ENCODE measurements around the gene SLC25A42. TPM values are rescaled to one million over a fixed set of nuclear protein-coding genes. Genes with fewer than 3 reads are reported as not detected.

Gene SLC25A42
- total RNA-seq, 1 donor from 2014 or later = 14.2 TPM

- H3K27ac Mint-ChIP-seq (ENCODE audit: unreplicated experiment) = no peak overlapping the region
- no peak overlapping the region for H3K4me3 Mint-ChIP-seq (ENCODE audit: unreplicated experiment)
- no peak for TF ChIP-seq CTCF (IDR thresholded peaks at IDR 0.05; ENCODE audit: partially characterized antibody, unreplicated experiment)
- no peaks in the 10 kb centered on the region for H3K4me1 Mint-ChIP-seq (ENCODE audit: low read depth, unreplicated experiment)
- H3K36me3 Mint-ChIP-seq (ENCODE audit: unreplicated experiment) = peaks cover 3% of the 10 kb centered on the region
- H3K27me3 Mint-ChIP-seq (ENCODE audit: unreplicated experiment) = peaks cover 6% of the 10 kb centered on the region
- H3K9me3 Mint-ChIP-seq (ENCODE audit: unreplicated experiment) = peaks cover 5% of the 10 kb centered on the region
- DNase-seq = no peak
These were observed 87.6 kb downstream of the SLC25A42 start for GRCh38 chr19:19151418-19151817.

GRCh38 chr19:19152668-19153384, 89.0 kb downstream of the SLC25A42 start:
- no peak for DNase-seq
- TF ChIP-seq CTCF (IDR thresholded peaks at IDR 0.05; ENCODE audit: partially characterized antibody, unreplicated experiment) = no peak
- no peak overlapping the region for H3K4me3 Mint-ChIP-seq (ENCODE audit: unreplicated experiment)
- peaks cover 3% of the 10 kb centered on the region for H3K36me3 Mint-ChIP-seq (ENCODE audit: unreplicated experiment)
- no peaks in the 10 kb centered on the region for H3K4me1 Mint-ChIP-seq (ENCODE audit: low read depth, unreplicated experiment)
- H3K27me3 Mint-ChIP-seq (ENCODE audit: unreplicated experiment) = peaks cover 6% of the 10 kb centered on the region
- peaks cover 6% of the 10 kb centered on the region for H3K9me3 Mint-ChIP-seq (ENCODE audit: unreplicated experiment)
- H3K27ac Mint-ChIP-seq (ENCODE audit: unreplicated experiment) = no peak overlapping the region

- Mint-ChIP-seq H3K4me3 (ENCODE audit: unreplicated experiment) (no peak overlapping the region), H3K4me1 (ENCODE audit: low read depth, unreplicated experiment) (no peaks in the 10 kb centered on the region), H3K36me3 (ENCODE audit: unreplicated experiment) (peaks cover 3% of the 10 kb centered on the region), H3K27ac (ENCODE audit: unreplicated experiment) (no peak overlapping the region), H3K27me3 (ENCODE audit: unreplicated experiment) (peaks cover 6% of the 10 kb centered on the region), H3K9me3 (ENCODE audit: unreplicated experiment) (peaks cover 5% of the 10 kb centered on the region)
- TF ChIP-seq CTCF (IDR thresholded peaks at IDR 0.05; ENCODE audit: partially characterized antibody, unreplicated experiment) = no peak
- DNase-seq = no peak
These were observed 91.1 kb downstream of the SLC25A42 start for GRCh38 chr19:19154768-19155494.

- Mint-ChIP-seq H3K36me3 (ENCODE audit: unreplicated experiment) (peaks cover 3% of the 10 kb centered on the region), H3K27me3 (ENCODE audit: unreplicated experiment) (peaks cover 6% of the 10 kb centered on the region), H3K9me3 (ENCODE audit: unreplicated experiment) (peaks cover 5% of the 10 kb centered on the region), H3K27ac (ENCODE audit: unreplicated experiment) (no peak overlapping the region), H3K4me3 (ENCODE audit: unreplicated experiment) (no peak overlapping the region), H3K4me1 (ENCODE audit: low read depth, unreplicated experiment) (no peaks in the 10 kb centered on the region)
- no peak for TF ChIP-seq CTCF (IDR thresholded peaks at IDR 0.05; ENCODE audit: partially characterized antibody, unreplicated experiment)
- DNase-seq = no peak
These were observed 91.9 kb downstream of the SLC25A42 start for GRCh38 chr19:19155495-19156219.
